Measurements from ENCODE around the gene SDC4.

Gene SDC4, protein sequence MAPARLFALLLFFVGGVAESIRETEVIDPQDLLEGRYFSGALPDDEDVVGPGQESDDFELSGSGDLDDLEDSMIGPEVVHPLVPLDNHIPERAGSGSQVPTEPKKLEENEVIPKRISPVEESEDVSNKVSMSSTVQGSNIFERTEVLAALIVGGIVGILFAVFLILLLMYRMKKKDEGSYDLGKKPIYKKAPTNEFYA

DNA sequence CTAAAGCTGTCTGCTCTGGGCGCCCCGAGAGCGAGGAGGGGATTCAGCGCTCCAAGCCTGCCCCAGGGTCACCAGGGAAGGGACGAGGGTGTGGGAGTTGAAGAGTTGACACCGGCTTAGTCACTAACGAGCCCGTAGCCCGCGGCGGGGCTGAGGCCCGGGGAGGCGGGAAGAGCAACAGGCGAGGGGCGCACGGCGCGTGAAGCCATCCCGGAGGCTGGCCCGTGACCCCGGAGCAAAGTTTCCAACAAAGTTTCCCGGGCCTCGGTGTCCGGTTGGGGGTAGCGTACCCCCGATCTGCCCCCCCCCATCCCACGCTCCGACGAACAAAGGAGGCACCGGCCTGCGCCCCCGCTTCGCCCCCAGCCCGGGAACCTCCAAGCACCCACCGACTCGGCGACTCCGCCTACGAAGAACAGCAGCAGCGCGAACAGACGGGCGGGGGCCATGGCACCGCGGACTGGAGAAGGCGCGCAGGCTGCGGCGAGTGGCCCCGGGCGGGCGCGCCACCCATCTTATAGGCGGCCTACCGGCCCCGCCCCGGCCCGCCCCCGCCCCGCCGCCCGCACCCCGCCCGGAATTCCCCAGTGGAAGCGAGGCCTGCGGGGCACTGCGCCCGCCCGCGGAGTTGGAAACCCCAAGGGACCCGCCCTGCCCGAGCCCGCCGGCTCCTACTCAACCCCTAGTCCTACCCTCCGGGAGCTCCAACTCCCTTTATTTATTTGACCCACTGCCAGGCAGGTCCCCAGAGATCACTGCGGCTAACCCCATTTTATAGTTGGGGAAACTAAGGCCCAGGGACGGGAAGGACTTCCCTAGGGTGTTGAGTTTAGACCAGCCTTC lies at the start of gene SDC4:
SDC4 (minus strand) TSS at position 489 of the 843 bp plus-strand sequence; CDS start at position 449, 40 bp downstream.
- DNase-seq (ENCODE audit: extremely low read depth, low read depth): no peak
- TF ChIP-seq, protein P1, sequence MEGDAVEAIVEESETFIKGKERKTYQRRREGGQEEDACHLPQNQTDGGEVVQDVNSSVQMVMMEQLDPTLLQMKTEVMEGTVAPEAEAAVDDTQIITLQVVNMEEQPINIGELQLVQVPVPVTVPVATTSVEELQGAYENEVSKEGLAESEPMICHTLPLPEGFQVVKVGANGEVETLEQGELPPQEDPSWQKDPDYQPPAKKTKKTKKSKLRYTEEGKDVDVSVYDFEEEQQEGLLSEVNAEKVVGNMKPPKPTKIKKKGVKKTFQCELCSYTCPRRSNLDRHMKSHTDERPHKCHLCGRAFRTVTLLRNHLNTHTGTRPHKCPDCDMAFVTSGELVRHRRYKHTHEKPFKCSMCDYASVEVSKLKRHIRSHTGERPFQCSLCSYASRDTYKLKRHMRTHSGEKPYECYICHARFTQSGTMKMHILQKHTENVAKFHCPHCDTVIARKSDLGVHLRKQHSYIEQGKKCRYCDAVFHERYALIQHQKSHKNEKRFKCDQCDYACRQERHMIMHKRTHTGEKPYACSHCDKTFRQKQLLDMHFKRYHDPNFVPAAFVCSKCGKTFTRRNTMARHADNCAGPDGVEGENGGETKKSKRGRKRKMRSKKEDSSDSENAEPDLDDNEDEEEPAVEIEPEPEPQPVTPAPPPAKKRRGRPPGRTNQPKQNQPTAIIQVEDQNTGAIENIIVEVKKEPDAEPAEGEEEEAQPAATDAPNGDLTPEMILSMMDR (IDR thresholded peaks at IDR 0.05; ENCODE audit: low read depth, low read length): no peak

DNA sequence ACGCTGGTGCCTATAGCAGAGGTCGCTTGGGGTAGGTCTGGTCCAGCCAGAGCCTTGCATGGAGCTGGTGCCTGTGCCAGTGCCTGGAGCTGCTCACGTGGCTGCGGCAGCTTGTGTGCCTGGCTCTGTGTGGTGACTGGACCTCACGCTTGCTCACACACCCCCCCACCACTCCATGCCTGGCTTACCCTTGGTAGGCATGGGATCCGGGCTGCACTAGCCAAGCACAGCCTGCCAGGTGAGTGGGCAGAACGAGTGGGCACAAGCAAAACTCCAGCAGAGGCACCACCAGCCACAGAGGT lies 46.8 kb upstream of the SDC4 start:
- TF ChIP-seq, protein P1 (IDR thresholded peaks at IDR 0.05; ENCODE audit: low read depth, low read length): no peak
- no peak for DNase-seq (ENCODE audit: extremely low read depth, low read depth)

DNA sequence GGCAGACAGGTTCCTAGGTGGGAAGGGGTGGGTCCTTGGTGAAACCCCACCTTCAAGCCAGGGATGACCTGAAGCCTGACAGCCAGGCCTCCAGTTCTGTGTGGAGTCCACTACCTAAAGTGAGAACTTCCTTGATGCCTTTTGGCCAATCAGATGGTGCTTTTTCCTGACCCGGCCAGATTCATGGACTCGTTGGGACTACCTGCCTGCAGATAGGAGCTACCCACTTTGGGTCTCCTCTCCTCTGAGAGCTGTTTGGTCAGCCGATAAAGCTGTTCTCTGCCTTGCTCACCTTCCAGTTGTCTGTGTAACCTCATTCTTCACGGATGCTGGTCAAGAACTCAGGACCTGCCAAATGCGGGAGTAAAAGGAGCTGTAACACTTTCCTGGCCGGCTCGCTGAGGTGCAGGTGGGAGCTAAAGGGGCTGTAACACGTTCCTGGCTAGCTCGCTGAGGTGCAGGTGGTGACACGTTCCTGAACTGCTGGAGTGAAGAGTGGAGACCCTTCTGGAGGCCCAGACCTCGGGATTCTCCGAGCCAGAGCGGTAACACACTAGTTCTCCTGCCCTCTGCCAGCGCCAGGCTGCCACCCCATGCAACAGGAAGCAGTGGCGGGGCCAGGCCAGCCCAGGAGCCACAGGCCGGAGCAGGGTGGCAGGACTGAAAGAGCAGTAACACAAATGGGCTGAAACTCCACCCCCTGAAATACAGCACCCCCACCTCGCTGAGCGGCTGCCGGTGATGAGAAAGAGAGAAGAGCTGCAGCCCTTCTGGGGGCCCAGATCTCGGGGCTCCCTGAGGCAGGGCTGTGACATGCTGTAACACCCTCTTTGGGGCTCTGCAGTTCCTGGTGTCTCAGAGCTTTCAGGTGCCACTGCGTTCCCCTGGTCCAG lies 46.2 kb upstream of the SDC4 start:
- TF ChIP-seq, protein P1 (IDR thresholded peaks at IDR 0.05; ENCODE audit: low read depth, low read length): no peak

DNA sequence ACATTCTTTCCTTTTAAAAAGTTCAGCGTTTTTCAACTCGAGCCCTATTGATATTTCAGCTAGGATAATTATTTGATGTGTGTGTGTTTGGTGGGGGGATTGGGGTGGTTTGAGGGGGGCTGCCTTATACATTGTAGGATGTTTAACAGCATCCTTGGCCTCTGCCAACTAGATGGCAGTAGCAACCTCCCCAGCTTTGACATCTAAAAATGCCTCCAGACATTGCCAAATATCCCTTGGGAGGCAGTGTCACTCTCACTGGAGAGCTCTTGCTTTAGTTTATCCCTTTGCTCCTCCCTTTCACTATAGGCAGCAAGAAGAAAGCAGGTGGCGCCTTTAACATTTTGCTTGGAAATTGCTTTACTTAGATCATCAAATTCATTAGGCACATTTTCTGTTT lies 44.5 kb upstream of the SDC4 start:
- TF ChIP-seq, protein P1 (IDR thresholded peaks at IDR 0.05; ENCODE audit: low read depth, low read length): no peak
- DNase-seq (ENCODE audit: extremely low read depth, low read depth): no peak

More for the DNA sequence above, 46.2 kb upstream of the SDC4 start:
- no peak for DNase-seq (ENCODE audit: extremely low read depth, low read depth)

DNA sequence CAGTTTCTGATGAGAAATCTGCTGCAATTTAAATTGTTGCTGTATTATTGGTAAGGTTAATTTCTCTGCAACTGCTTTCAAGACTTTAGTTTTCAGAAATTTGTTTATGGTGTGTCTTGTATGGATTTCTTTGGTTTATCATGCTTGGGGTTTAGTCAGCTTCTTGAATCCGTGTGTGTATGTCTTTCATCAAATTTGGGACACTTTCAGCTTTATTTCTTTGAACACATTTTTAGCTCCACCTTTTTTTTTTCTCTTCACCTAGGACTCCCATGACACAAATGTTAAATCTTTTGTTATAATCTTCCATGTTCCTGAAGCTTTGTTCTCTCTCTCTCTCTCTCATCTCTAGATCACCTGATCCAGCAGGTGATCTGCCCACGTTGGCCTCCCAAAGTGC lies 43.3 kb upstream of the SDC4 start:
- TF ChIP-seq, protein P1 (IDR thresholded peaks at IDR 0.05; ENCODE audit: low read depth, low read length): no peak
- DNase-seq (ENCODE audit: extremely low read depth, low read depth): no peak

DNA sequence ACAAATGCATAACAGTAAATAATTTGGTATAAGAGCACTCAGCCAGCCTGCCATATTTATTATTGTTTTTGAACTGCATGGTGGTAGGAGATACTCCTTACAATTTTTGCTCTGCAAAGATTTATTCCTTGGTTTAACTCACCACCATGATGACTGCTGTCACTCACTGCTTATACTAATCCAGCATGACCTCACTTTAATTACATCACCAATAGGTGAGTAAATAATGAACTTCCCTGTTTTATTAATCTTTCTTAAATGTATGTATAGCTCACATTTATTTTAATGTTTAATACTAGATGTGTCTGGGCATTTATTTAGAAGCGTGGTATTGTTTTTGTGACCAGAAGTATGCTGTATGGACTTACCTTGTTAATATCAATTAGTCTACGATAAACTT lies 42.7 kb upstream of the SDC4 start:
- DNase-seq (ENCODE audit: extremely low read depth, low read depth): no peak
- TF ChIP-seq, protein P1 (IDR thresholded peaks at IDR 0.05; ENCODE audit: low read depth, low read length): no peak

Data from AG09319 (cell line).